Hepatocyte (in vitro differentiated cells): ENCODE results near the gene SNX25.

ENCODE experiments used
- CTCF ChIP-seq: fragments of 200-600 bp; sonication (generic); IDR thresholded peaks from 2 replicates; pipeline ENCODE4 v1.5.1; 2016; ENCODE audit warnings: antibody characterized with exemption, mild to moderate bottlenecking; ENCODE audit not compliant: poor library complexity
- EZH2 ChIP-seq: fragments of 200-600 bp; sonication (generic); IDR thresholded peaks from 2 replicates; pipeline ENCODE4 v1.6.1; 2016; ENCODE audit warnings: antibody characterized with exemption, mild to moderate bottlenecking, borderline replicate concordance

GRCh38 chr4:185243879-185244278, 34.5 kb downstream of the SNX25 start:
- TF ChIP-seq CTCF, result no peak
- TF ChIP-seq EZH2, result no peak
